GM12878 (cell line): ENCODE data around the gene PLCG2. TPM values are rescaled to one million over a fixed set of nuclear protein-coding genes. Genes with fewer than 3 reads are reported as not detected.

Experiments used
- ATAC-seq: fragments of 200-7000 bp; cut with Tn5 transposase; 3 replicates; pipeline ENCODE4 v1.9.1; 2020; ENCODE audit warnings: mild to moderate bottlenecking, moderate library complexity
- BruUV-seq: library from RNA; stranded (reverse); fragments of 400-500 nt; replicated peaks from 2 replicates; lab custom pipeline; 2021; lab: Mats Ljungman, UMichigan
- CTCF ChIA-PET: fragments of 300-600 bp; sonication (Branson Sonifier 250); formaldehyde crosslinking; extraction: SDS; loops from one replicate; lab custom pipeline; 2021; ENCODE audit warnings: inconsistent platforms; lab: Yijun Ruan, JAX
- POLR2A ChIA-PET: fragments of 350-600 bp; formaldehyde crosslinking; extraction: SDS; loops from one replicate; lab custom pipeline; 2021; ENCODE audit warnings: inconsistent platforms; lab: Charles Lee
- RAD21 ChIA-PET: fragments of 300-600 bp; sonication (Branson Sonifier 250); formaldehyde crosslinking; loops from one replicate; lab custom pipeline; 2023; ENCODE audit warnings: antibody characterized with exemption; ENCODE audit not compliant: unreplicated experiment; lab: Charles Lee
- SMC1A ChIA-PET: fragments of 300-600 bp; sonication (Branson Sonifier 250); formaldehyde crosslinking; loops from one replicate; lab custom pipeline; 2023; ENCODE audit not compliant: unreplicated experiment, uncharacterized antibody; lab: Charles Lee
- DNase-seq: peaks from one replicate; pipeline ENCODE4 v3.0.0-alpha.2; 2011; ENCODE audit warnings: low read depth, low spot score
- FAIRE-seq: peaks from 3 replicates; lab custom pipeline; 2011; peaks lifted over from hg19 to GRCh38; lab: Jason Lieb, UNC
- H2AFZ ChIP-seq: 2 replicates; pipeline ENCODE4 v1.6.0; 2011; ENCODE audit warnings: low read depth, low read length, control low read depth; ENCODE audit not compliant: control insufficient read depth
- H3K27ac ChIP-seq: 2 replicates; pipeline ENCODE4 v1.5.1; 2011; ENCODE audit warnings: control low read depth; ENCODE audit not compliant: control insufficient read depth, insufficient read depth
- H3K27me3 ChIP-seq, 2 experiments: replicated peaks in 1 of 2; 2 replicates each; pipeline versions ENCODE4 v1.6.0 to v1.6.1; 2011; ENCODE audit warnings: low read length in 1 of 2; ENCODE audit not compliant: control insufficient read depth in 2 of 2, insufficient read depth in 2 of 2
- H3K36me3 ChIP-seq, 2 experiments: 2 replicates each; pipeline ENCODE4 v1.5.1; 2011; ENCODE audit warnings: low read length in 1 of 2; ENCODE audit not compliant: control insufficient read depth in 2 of 2, insufficient read depth in 2 of 2
- H3K4me1 ChIP-seq: 2 replicates; pipeline ENCODE4 v1.6.1; 2011; ENCODE audit warnings: mild to moderate bottlenecking, low read length, moderate library complexity, mixed read lengths; ENCODE audit not compliant: control insufficient read depth, insufficient read depth
- H3K4me2 ChIP-seq: 2 replicates; pipeline ENCODE4 v1.6.0; 2011; ENCODE audit warnings: control low read depth; ENCODE audit not compliant: control insufficient read depth, insufficient read depth
- H3K4me3 ChIP-seq: fragments of 200-600 bp; sonication (generic); 2 replicates; pipeline ENCODE4 v1.5.1; 2016
- H3K79me2 ChIP-seq: 2 replicates; pipeline ENCODE4 v1.6.0; 2011; ENCODE audit warnings: low read length; ENCODE audit not compliant: control insufficient read depth, insufficient read depth
- H3K9ac ChIP-seq: 2 replicates; pipeline ENCODE4 v1.8.0; 2011; ENCODE audit warnings: low read length, control low read depth, mixed read lengths; ENCODE audit not compliant: control insufficient read depth, insufficient read depth
- H3K9me3 ChIP-seq: replicated peaks from 3 replicates; pipeline ENCODE4 v1.5.1; 2011; ENCODE audit warnings: mild to moderate bottlenecking, low read length; ENCODE audit not compliant: control insufficient read depth, insufficient read depth
- H4K20me1 ChIP-seq: 2 replicates; pipeline ENCODE4 v1.6.0; 2011; ENCODE audit not compliant: control insufficient read depth, insufficient read depth
- CBX3 ChIP-seq: fragments of 200-600 bp; sonication (generic); IDR thresholded peaks from 2 replicates; pipeline ENCODE4 v1.6.1; 2016; ENCODE audit warnings: low read depth, borderline replicate concordance
- CBX5 ChIP-seq: sonication (generic); IDR thresholded peaks from 2 replicates; pipeline ENCODE4 v1.6.1; 2016; ENCODE audit warnings: low read depth, moderate library complexity, mild to moderate bottlenecking, inconsistent platforms
- CEBPZ ChIP-seq: fragments of 150-350 bp; IDR thresholded peaks from 2 replicates; pipeline ENCODE4 v1.6.1; 2016; ENCODE audit warnings: low read depth, low read length
- CUX1 ChIP-seq: IDR thresholded peaks from 2 replicates; pipeline ENCODE4 v1.6.1; 2012; ENCODE audit warnings: improper control_type of control experiment, low read depth, low read length; ENCODE audit not compliant: insufficient replicate concordance
- IRF5 ChIP-seq: fragments of 450-650 bp; IDR thresholded peaks from 2 replicates; pipeline ENCODE4 v1.6.1; 2017; ENCODE audit warnings: borderline replicate concordance
- MTA2 ChIP-seq: fragments of 450-650 bp; IDR thresholded peaks from 2 replicates; pipeline ENCODE4 v1.6.1; 2016; ENCODE audit warnings: low read depth, mild to moderate bottlenecking, moderate library complexity
- RELB ChIP-seq: fragments of 450-650 bp; IDR thresholded peaks from 2 replicates; pipeline ENCODE4 v1.6.1; 2017; ENCODE audit warnings: low read depth, mild to moderate bottlenecking, moderate library complexity
- SIN3A ChIP-seq: IDR thresholded peaks from 2 replicates; pipeline ENCODE4 v1.6.1; 2012; ENCODE audit warnings: low read depth, low read length, improper control_type of control experiment
- SMAD1 ChIP-seq: fragments of 450-650 bp; IDR thresholded peaks from 2 replicates; pipeline ENCODE4 v1.6.1; 2018; ENCODE audit warnings: mild to moderate bottlenecking, low read depth; ENCODE audit not compliant: partially characterized antibody
- TBL1XR1 ChIP-seq: IDR thresholded peaks from 2 replicates; pipeline ENCODE4 v1.6.1; 2012; ENCODE audit warnings: low read depth, low read length, improper control_type of control experiment
- whole genome bisulfite sequencing: methylation state at CpG from one replicate; pipeline ENCODE4 v1.1.6; 2016; ENCODE audit warnings: low lambda C conversion rate; ENCODE audit not compliant: insufficient replicate concordance, insufficient coverage; ENCODE audit errors: missing lambda C conversion rate; 5-methylcytosine and 5-hydroxymethylcytosine counted together
- in situ Hi-C: fragments of 300-500 bp; cut with MboI; formaldehyde crosslinking; loops from 9 replicates; pipeline ENCODE4 v1.14.3; 2018; ENCODE audit warnings: mixed read lengths
- intact Hi-C: fragments of 100-400 bp; cut with micrococcal nuclease; formaldehyde crosslinking; loops from one replicate; pipeline ENCODE4 v1.14.2; 2022; ENCODE audit not compliant: unreplicated experiment
- polyA plus RNA-seq, 11 experiments: library from polyadenylated mRNA; depleted of rRNA in 4 of 11; unstranded in 6 of 11; stranded (reverse) in 5 of 11; fragments of >200 nt; fragmentation: Nextera tagmentation in 4 of 11; fragmentation: Illumina TruSeq in 1 of 11; extraction: Ambion mirVana in 4 of 11; extraction: Trizol in 1 of 11; gene quantifications; 1 replicate in 1 of 11; 2 replicates in 10 of 11; pipeline versions ENCODE4 v1.2.1 to v1.2.3, GENCODE V29; 2011 to 2016; ENCODE audit warnings: inconsistent platforms in 2 of 11, missing spikeins in 2 of 11, low read depth in 1 of 11
- total RNA-seq, 4 experiments: library from RNA; depleted of rRNA in 3 of 4; stranded (reverse); fragments of >200 nt in 3 of 4; fragmentation: Illumina TruSeq in 1 of 4; extraction: Trizol in 1 of 4; gene quantifications; 2 replicates each; pipeline versions ENCODE4 v1.2.1 to v1.2.3, GENCODE V29; 2013 to 2021

Gene PLCG2
- total and polyA plus RNA-seq, 10 of the 15 experiments (the other 5 are each of a cell fraction or from before 2014, with no cell fraction given) = 47.6 to 256 (median 149) TPM

GRCh38 chr16:81782236-81782635 lies 3.1 kb downstream of the PLCG2 start:
- ATAC-seq (no peak), FAIRE-seq (no peak), DNase-seq (no peak)
- intact Hi-C loops (loop anchor here (5.0 kb wide), 1 partner anchor 35 kb away; no protein-coding TSS in a partner anchor), in situ Hi-C loops (no loop called here)
- Histone ChIP-seq H3K36me3 (peaks cover 6 to 17% of the 10 kb centered on the region in 2 experiments; a peak in 3 of 4 replicates), H3K4me2 (peak overlapping the region; percentile 90), H4K20me1 (peaks cover 4% of the 10 kb centered on the region; the same call in 1 of the 2 replicates), H3K27ac (peak overlapping the region; percentile 57), H3K9me3 (no peaks in the 10 kb centered on the region), H3K9ac (peak overlapping the region; percentile 48), H3K4me3 (peak overlapping the region; percentile 62; the same call in 1 of the 2 replicates), H3K79me2 (peaks cover 81% of the 10 kb centered on the region), H3K27me3 (no peaks in the 10 kb centered on the region), H2AFZ (no peak overlapping the region), H3K4me1 (peaks cover 35% of the 10 kb centered on the region)
- RAD21 ChIA-PET = interaction anchor here (0.6 to 9.5 kb wide), 17 partner anchors 8 to 104 kb away, joined by 3 to 74 read pairs (median 6); no protein-coding TSS in a partner anchor
- SMC1A ChIA-PET = interaction anchor here (0.6 to 6.6 kb wide), 21 partner anchors 10 to 415 kb away, joined by 3 to 65 read pairs (median 6); no protein-coding TSS in a partner anchor
- WGBS = 69% methylated on average over 3 of the region's 3 CpGs
- POLR2A ChIA-PET = interaction anchor here (0.6 to 5.5 kb wide), 21 partner anchors 7 to 106 kb away, joined by 3 to 46 read pairs (median 4); no protein-coding TSS in a partner anchor
- BruUV-seq = no TSS peak
- CTCF ChIA-PET = interaction anchor here (0.8 to 3.4 kb wide), 20 partner anchors 9 to 103 kb away, joined by 3 to 16 read pairs (median 4); no protein-coding TSS in a partner anchor
- TF ChIP-seq SMAD1 (no peak), CBX3 (no peak), CEBPZ (no peak), SIN3A (no peak), MTA2 (no peak), IRF5 (no peak), CUX1 (no peak), TBL1XR1 (no peak), RELB (no peak), CBX5 (no peak)
